H1 (cell line): ENCODE measurements around the gene LRRC39. TPM values are rescaled to one million over a fixed set of nuclear protein-coding genes. Genes with fewer than 3 reads are reported as not detected.

ENCODE experiments used
- CHD1 ChIP-seq: IDR thresholded peaks from 2 replicates; pipeline ENCODE4 v1.6.1; 2012; ENCODE audit warnings: low read depth, low read length, improper control_type of control experiment
- CHD7 ChIP-seq: fragments of 300-600 bp; sonication (generic); IDR thresholded peaks from 2 replicates; pipeline ENCODE4 v1.7.1; 2012; ENCODE audit warnings: low read length, moderate library complexity, mild to moderate bottlenecking, inconsistent platforms; ENCODE audit not compliant: insufficient replicate concordance
- GABPA ChIP-seq: IDR thresholded peaks from 2 replicates; pipeline ENCODE4 v1.6.1; 2011; ENCODE audit warnings: mild to moderate bottlenecking, low read length, moderate library complexity, borderline replicate concordance; ENCODE audit not compliant: insufficient read depth
- MAFK ChIP-seq: IDR thresholded peaks from 2 replicates; pipeline ENCODE4 v1.6.1; 2012; ENCODE audit warnings: low read depth, mild to moderate bottlenecking, improper control_type of control experiment, low read length
- POLR2AphosphoS5 ChIP-seq: IDR thresholded peaks from 2 replicates; pipeline ENCODE4 v1.6.1; 2011; ENCODE audit warnings: low read depth, low read length
- SIRT6 ChIP-seq: IDR thresholded peaks from one replicate; pipeline ENCODE4 v1.7.1; 2012; ENCODE audit warnings: low read length, inconsistent platforms
- TBP ChIP-seq: IDR thresholded peaks from 2 replicates; pipeline ENCODE4 v1.6.1; 2011; ENCODE audit warnings: low read depth, low read length, improper control_type of control experiment
- polyA plus RNA-seq, 7 experiments: library from polyadenylated mRNA; depleted of rRNA in 3 of 7; stranded (reverse) in 5 of 7; unstranded in 2 of 7; fragments of >200 nt in 5 of 7; fragments of 200-250 nt in 2 of 7; gene quantifications; 1 replicate in 5 of 7; 2 replicates in 1 of 7; 4 replicates in 1 of 7; pipeline versions ENCODE4 v1.2.1 to v1.2.3, GENCODE V29; 2011 to 2013; ENCODE audit warnings: missing spikeins in 2 of 7, mixed read lengths in 2 of 7
- total RNA-seq: library from RNA; stranded (reverse); fragmentation: NEBNext Ultra II Directional; extraction: Animal tissue kit (Norgen Biotek cat#: 25700); gene quantifications from 2 replicates; pipeline ENCODE4 v1.2.1, GENCODE V29; 2021

Gene LRRC39
- total and polyA plus RNA-seq, 2 of the 8 experiments (the other 6 are each of a cell fraction or from before 2014, with no cell fraction given): 0.33 to 0.39 TPM

DNA sequence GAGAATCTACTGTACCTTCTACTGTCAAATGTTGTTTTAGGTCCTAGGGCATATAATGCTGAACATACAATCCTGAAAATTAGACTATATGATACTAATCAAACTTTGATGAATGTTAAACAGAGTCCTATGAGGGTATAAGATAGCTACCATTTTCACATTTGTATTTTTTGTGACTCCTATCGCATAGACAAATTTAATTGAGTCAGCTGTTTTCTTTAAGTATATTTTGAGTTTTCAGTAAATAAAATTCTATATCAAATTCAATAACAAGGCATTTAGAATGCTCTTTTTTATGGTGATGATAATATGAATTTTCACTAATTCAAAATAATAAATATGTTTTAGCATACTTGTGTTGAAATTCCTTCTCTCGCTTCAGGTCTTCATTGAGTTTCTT is 10.0 kb downstream of the LRRC39 start (continued):
- TF ChIP-seq CHD7: no peak
- no peak for TF ChIP-seq POLR2AphosphoS5
- TF ChIP-seq CHD1: no peak
- TF ChIP-seq MAFK: no peak
- no peak for TF ChIP-seq GABPA
- TF ChIP-seq SIRT6: no peak
- TF ChIP-seq TBP: no peak
